Panc1 (cell line): ENCODE measurements around the gene KRT4. TPM values are rescaled to one million over a fixed set of nuclear protein-coding genes. Genes with fewer than 3 reads are reported as not detected.

Source experiments
- ATAC-seq: fragments of 200-7000 bp; cut with Tn5 transposase; 2 replicates; pipeline ENCODE4 v1.9.1; 2020; ENCODE audit warnings: mild to moderate bottlenecking, moderate library complexity
- BruUV-seq: library from RNA; stranded (reverse); fragments of 400-500 nt; replicated peaks from 2 replicates; lab custom pipeline; 2021; lab: Mats Ljungman, UMichigan
- CTCF ChIA-PET: fragments of 300-600 bp; sonication (Branson Sonifier 250); formaldehyde crosslinking; loops from one replicate; lab custom pipeline; 2022; ENCODE audit warnings: antibody characterized with exemption; lab: Charles Lee
- POLR2A ChIA-PET: fragments of 300-600 bp; sonication (Branson Sonifier 250); formaldehyde crosslinking; loops from one replicate; lab custom pipeline; 2022; ENCODE audit warnings: antibody characterized with exemption; lab: Charles Lee
- DNase-seq: peaks from one replicate; pipeline ENCODE4 v3.0.0-alpha.2; 2010; ENCODE audit warnings: low read depth, low spot score
- H3K27ac ChIP-seq: 2 replicates; pipeline ENCODE4 v1.5.1; 2011; ENCODE audit warnings: mild to moderate bottlenecking, low read length, inconsistent platforms
- H3K27me3 ChIP-seq: fragments of 200-500 bp; sonication (Bioruptor generic); 2 replicates; pipeline ENCODE4 v1.6.0; 2014; ENCODE audit warnings: low read length, inconsistent platforms; ENCODE audit not compliant: control insufficient read depth, insufficient read depth
- H3K36me3 ChIP-seq: fragments of 200-500 bp; sonication (Bioruptor generic); 2 replicates; pipeline ENCODE4 v1.5.1; 2014; ENCODE audit warnings: inconsistent platforms, mild to moderate bottlenecking, low read length, moderate library complexity; ENCODE audit not compliant: control insufficient read depth, insufficient read depth
- H3K4me1 ChIP-seq: 2 replicates; pipeline ENCODE4 v1.5.1; 2011; ENCODE audit warnings: inconsistent platforms, mild to moderate bottlenecking, low read length, moderate library complexity; ENCODE audit not compliant: control insufficient read depth, insufficient read depth
- H3K4me3 ChIP-seq, 2 experiments: 2 replicates each; pipeline ENCODE4 v1.5.1; 2011 to 2012; ENCODE audit warnings: low read depth in 2 of 2, low read length in 2 of 2, mild to moderate bottlenecking in 2 of 2, inconsistent platforms in 1 of 2, moderate library complexity in 1 of 2
- H3K9me3 ChIP-seq: fragments of 200-500 bp; sonication (Bioruptor generic); 2 replicates; pipeline ENCODE4 v1.5.1; 2014; ENCODE audit warnings: low read depth, mild to moderate bottlenecking, inconsistent platforms, low read length, moderate library complexity; ENCODE audit not compliant: control insufficient read depth, insufficient read depth
- POLR2AphosphoS5 ChIP-seq: IDR thresholded peaks from 2 replicates; pipeline ENCODE4 v1.6.1; 2012; ENCODE audit warnings: mild to moderate bottlenecking, low read depth, low read length, moderate library complexity
- SIN3A ChIP-seq: IDR thresholded peaks from 2 replicates; pipeline ENCODE4 v1.6.1; 2012; ENCODE audit warnings: low read depth, mild to moderate bottlenecking, low read length, moderate library complexity, borderline replicate concordance; ENCODE audit not compliant: insufficient read depth
- TCF7L2 ChIP-seq: IDR thresholded peaks from 2 replicates; pipeline ENCODE4 v1.6.1; 2011; ENCODE audit warnings: mild to moderate bottlenecking, low read depth, low read length, inconsistent platforms
- in situ Hi-C: cut with HindIII; loops from 2 replicates; pipeline ENCODE4 v1.10.0; 2016; ENCODE audit warnings: low sequenced_read_pairs, low pct_unique_long_range_greater_than_20kb
- intact Hi-C: fragments of 100-400 bp; cut with micrococcal nuclease; formaldehyde crosslinking; loops from one replicate; pipeline ENCODE4 v1.10.0; 2022; ENCODE audit not compliant: unreplicated experiment
- total RNA-seq: library from RNA; stranded (reverse); gene quantifications from one replicate; pipeline ENCODE4 v1.2.1, GENCODE V29; 2021; ENCODE audit not compliant: unreplicated experiment
- TF ChIP-seq, protein P1 (sequence below): fragments of 450-650 bp; IDR thresholded peaks from 2 replicates; pipeline ENCODE4 v1.5.1; 2017; ENCODE audit warnings: mild to moderate bottlenecking
- TF ChIP-seq, protein P2 (sequence below), 2 experiments: IDR thresholded peaks; 2 replicates each; pipeline ENCODE4 v1.6.1; 2011 to 2012; ENCODE audit warnings: low read depth in 2 of 2, control low read depth in 1 of 2, low read length in 1 of 2, mild to moderate bottlenecking in 1 of 2, moderate library complexity in 1 of 2; ENCODE audit not compliant: insufficient read depth in 1 of 2

KRT4 gene
- total RNA-seq, 1 experiment from 2014 or later = 0.15 TPM

- in situ Hi-C loops = no loop called here
- no peaks in the 10 kb centered on the region for H3K36me3 ChIP-seq
- no peaks in the 10 kb centered on the region; the same call in 1 of the 2 replicates for H3K27me3 ChIP-seq
- ChIA-PET POLR2A (interaction anchor here (0.6 kb wide), 1 partner anchor 86 kb away, joined by 4 read pairs; no protein-coding TSS in a partner anchor), CTCF (no interaction called here)
- 0 out of 2 replicates have a peak, but pooled peaks cover 10% of the 10 kb centered on the region for H3K9me3 ChIP-seq
- DNase-seq (no peak), ATAC-seq (no peak)
- intact Hi-C loops = no loop called here
- H3K4me3 ChIP-seq = no peak overlapping the region
- BruUV-seq = no TSS peak
- H3K27ac ChIP-seq = no peak overlapping the region
- TF ChIP-seq POLR2AphosphoS5 (no peak), TCF7L2 (no peak), SIN3A (no peak)
- TF ChIP-seq, protein P1, sequence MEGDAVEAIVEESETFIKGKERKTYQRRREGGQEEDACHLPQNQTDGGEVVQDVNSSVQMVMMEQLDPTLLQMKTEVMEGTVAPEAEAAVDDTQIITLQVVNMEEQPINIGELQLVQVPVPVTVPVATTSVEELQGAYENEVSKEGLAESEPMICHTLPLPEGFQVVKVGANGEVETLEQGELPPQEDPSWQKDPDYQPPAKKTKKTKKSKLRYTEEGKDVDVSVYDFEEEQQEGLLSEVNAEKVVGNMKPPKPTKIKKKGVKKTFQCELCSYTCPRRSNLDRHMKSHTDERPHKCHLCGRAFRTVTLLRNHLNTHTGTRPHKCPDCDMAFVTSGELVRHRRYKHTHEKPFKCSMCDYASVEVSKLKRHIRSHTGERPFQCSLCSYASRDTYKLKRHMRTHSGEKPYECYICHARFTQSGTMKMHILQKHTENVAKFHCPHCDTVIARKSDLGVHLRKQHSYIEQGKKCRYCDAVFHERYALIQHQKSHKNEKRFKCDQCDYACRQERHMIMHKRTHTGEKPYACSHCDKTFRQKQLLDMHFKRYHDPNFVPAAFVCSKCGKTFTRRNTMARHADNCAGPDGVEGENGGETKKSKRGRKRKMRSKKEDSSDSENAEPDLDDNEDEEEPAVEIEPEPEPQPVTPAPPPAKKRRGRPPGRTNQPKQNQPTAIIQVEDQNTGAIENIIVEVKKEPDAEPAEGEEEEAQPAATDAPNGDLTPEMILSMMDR = no peak
- TF ChIP-seq, protein P2, sequence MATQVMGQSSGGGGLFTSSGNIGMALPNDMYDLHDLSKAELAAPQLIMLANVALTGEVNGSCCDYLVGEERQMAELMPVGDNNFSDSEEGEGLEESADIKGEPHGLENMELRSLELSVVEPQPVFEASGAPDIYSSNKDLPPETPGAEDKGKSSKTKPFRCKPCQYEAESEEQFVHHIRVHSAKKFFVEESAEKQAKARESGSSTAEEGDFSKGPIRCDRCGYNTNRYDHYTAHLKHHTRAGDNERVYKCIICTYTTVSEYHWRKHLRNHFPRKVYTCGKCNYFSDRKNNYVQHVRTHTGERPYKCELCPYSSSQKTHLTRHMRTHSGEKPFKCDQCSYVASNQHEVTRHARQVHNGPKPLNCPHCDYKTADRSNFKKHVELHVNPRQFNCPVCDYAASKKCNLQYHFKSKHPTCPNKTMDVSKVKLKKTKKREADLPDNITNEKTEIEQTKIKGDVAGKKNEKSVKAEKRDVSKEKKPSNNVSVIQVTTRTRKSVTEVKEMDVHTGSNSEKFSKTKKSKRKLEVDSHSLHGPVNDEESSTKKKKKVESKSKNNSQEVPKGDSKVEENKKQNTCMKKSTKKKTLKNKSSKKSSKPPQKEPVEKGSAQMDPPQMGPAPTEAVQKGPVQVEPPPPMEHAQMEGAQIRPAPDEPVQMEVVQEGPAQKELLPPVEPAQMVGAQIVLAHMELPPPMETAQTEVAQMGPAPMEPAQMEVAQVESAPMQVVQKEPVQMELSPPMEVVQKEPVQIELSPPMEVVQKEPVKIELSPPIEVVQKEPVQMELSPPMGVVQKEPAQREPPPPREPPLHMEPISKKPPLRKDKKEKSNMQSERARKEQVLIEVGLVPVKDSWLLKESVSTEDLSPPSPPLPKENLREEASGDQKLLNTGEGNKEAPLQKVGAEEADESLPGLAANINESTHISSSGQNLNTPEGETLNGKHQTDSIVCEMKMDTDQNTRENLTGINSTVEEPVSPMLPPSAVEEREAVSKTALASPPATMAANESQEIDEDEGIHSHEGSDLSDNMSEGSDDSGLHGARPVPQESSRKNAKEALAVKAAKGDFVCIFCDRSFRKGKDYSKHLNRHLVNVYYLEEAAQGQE (IDR thresholded peaks at IDR 0.05; ENCODE audit: insufficient read depth in 1 of 2, low read depth in 2 of 2, low read length in 1 of 2) = no peak
- H3K4me1 ChIP-seq = no peaks in the 10 kb centered on the region
These were observed 56.3 kb downstream of the KRT4 start for GRCh38 chr12:52757449-52758176.

Other genes with a start within 250 kb of the KRT4 start
- not detected for gene KRT74, start 240.3 kb downstream of the KRT4 start, total RNA-seq
- not detected for gene KRT72, start 212.7 kb downstream of the KRT4 start, total RNA-seq
- gene KRT73, start 195.6 kb downstream of the KRT4 start, total RNA-seq = not detected
- 0.33 TPM for gene KRT2, start 161.9 kb downstream of the KRT4 start, total RNA-seq
- gene KRT1, start 133.7 kb downstream of the KRT4 start, total RNA-seq = not detected
- gene KRT77, start 110.6 kb downstream of the KRT4 start, total RNA-seq = not detected
- gene KRT76, start 36.8 kb downstream of the KRT4 start, total RNA-seq = not detected
- gene KRT3, start 18.0 kb downstream of the KRT4 start, total RNA-seq = not detected
- not detected for gene KRT79, start 20.2 kb upstream of the KRT4 start, total RNA-seq
- not detected for gene KRT78, start 34.9 kb upstream of the KRT4 start, total RNA-seq
- gene KRT8, start 91.0 kb upstream of the KRT4 start, total RNA-seq = 6,125 TPM
- 4,079 TPM for gene KRT18, start 135.0 kb upstream of the KRT4 start, total RNA-seq
- gene EIF4B, start 192.3 kb upstream of the KRT4 start, total RNA-seq = 351 TPM
- gene TNS2, start 235.9 kb upstream of the KRT4 start, total RNA-seq = 48.1 TPM